Neural progenitor cell (in vitro differentiated cells): ENCODE measurements around the gene KIAA1210. TPM values are rescaled to one million over a fixed set of nuclear protein-coding genes. Genes with fewer than 3 reads are reported as not detected.

Experiments
- DNase-seq: peaks from one replicate; pipeline ENCODE4 v3.0.0-alpha.2; 2016; ENCODE audit warnings: low spot score
- H2AFZ ChIP-seq: fragments of 200-600 bp; sonication (generic); replicated peaks from 2 replicates; pipeline ENCODE4 v1.6.1; 2016; ENCODE audit warnings: antibody characterized with exemption
- H3F3A ChIP-seq: fragments of 200-600 bp; sonication (generic); 2 replicates; pipeline ENCODE4 v1.6.1; 2016; ENCODE audit warnings: antibody characterized with exemption, low read depth
- H3K27ac ChIP-seq: fragments of 200-600 bp; sonication (generic); 2 replicates; pipeline ENCODE4 v1.5.1; 2016; ENCODE audit warnings: mild to moderate bottlenecking
- H3K27me3 ChIP-seq: fragments of 200-600 bp; sonication (generic); 2 replicates; pipeline ENCODE4 v1.6.1; 2016; ENCODE audit warnings: mild to moderate bottlenecking, moderate library complexity
- H3K36me3 ChIP-seq: fragments of 200-600 bp; sonication (generic); 2 replicates; pipeline ENCODE4 v1.5.1; 2016
- H3K4me1 ChIP-seq: fragments of 200-600 bp; sonication (generic); 2 replicates; pipeline ENCODE4 v1.6.1; 2016; ENCODE audit warnings: mixed run types
- H3K4me2 ChIP-seq: fragments of 200-600 bp; sonication (generic); 2 replicates; pipeline ENCODE4 v1.6.1; 2016
- H3K4me3 ChIP-seq: fragments of 200-600 bp; sonication (generic); 2 replicates; pipeline ENCODE4 v1.5.1; 2016
- H3K79me2 ChIP-seq: fragments of 200-600 bp; sonication (generic); 2 replicates; pipeline ENCODE4 v1.6.1; 2016; ENCODE audit warnings: low read depth
- H3K9ac ChIP-seq: fragments of 200-600 bp; sonication (generic); 2 replicates; pipeline ENCODE4 v1.6.1; 2016
- H3K9me3 ChIP-seq: fragments of 200-600 bp; sonication (generic); 2 replicates; pipeline ENCODE4 v1.5.1; 2016; ENCODE audit warnings: low read depth
- H4K20me1 ChIP-seq: fragments of 200-600 bp; sonication (generic); 2 replicates; pipeline ENCODE4 v1.6.1; 2016; ENCODE audit warnings: low read depth
- H3K27ac Mint-ChIP-seq: 3 replicates; pipeline ENCODE4 v1.8.0; 2021; ENCODE audit warnings: mixed read lengths
- H3K27me3 Mint-ChIP-seq: 2 replicates; pipeline ENCODE4 v1.8.0; 2022; ENCODE audit warnings: low read depth, mild to moderate bottlenecking, inconsistent platforms, moderate library complexity, mixed read lengths; ENCODE audit not compliant: insufficient read depth
- H3K36me3 Mint-ChIP-seq: 3 replicates; pipeline ENCODE4 v1.8.0; 2021; ENCODE audit warnings: mixed read lengths
- H3K4me1 Mint-ChIP-seq: 3 replicates; pipeline ENCODE4 v1.8.0; 2021; ENCODE audit warnings: mixed read lengths
- H3K4me3 Mint-ChIP-seq: 3 replicates; pipeline ENCODE4 v1.8.0; 2021; ENCODE audit warnings: mild to moderate bottlenecking, moderate library complexity, mixed read lengths
- H3K9me3 Mint-ChIP-seq: 3 replicates; pipeline ENCODE4 v1.8.0; 2020; ENCODE audit warnings: mixed read lengths
- CTCF ChIP-seq: fragments of 200-600 bp; sonication (generic); IDR thresholded peaks from 2 replicates; pipeline ENCODE4 v1.5.1; 2017; ENCODE audit warnings: antibody characterized with exemption, mild to moderate bottlenecking
- EZH2 ChIP-seq: fragments of 200-600 bp; sonication (generic); IDR thresholded peaks from 2 replicates; pipeline ENCODE4 v1.6.1; 2017; ENCODE audit warnings: antibody characterized with exemption, mild to moderate bottlenecking, moderate library complexity
- EZH2phosphoT487 ChIP-seq: fragments of 200-600 bp; sonication (generic); IDR thresholded peaks from 2 replicates; pipeline ENCODE4 v1.6.1; 2017; ENCODE audit warnings: antibody characterized with exemption
- total RNA-seq: library from RNA; depleted of rRNA; stranded (reverse); fragments of >200 nt; gene quantifications from 2 replicates; pipeline ENCODE4 v1.2.3, GENCODE V29; 2015; ENCODE audit warnings: low replicate concordance

KIAA1210 gene
- total RNA-seq, 1 donor from 2014 or later: not detected

- no peak for DNase-seq
- Mint-ChIP-seq H3K9me3 (peaks cover 2% of the 10 kb centered on the region), H3K36me3 (no peaks in the 10 kb centered on the region), H3K27me3 (peaks cover 2% of the 10 kb centered on the region), H3K4me1 (no peaks in the 10 kb centered on the region), H3K27ac (no peak overlapping the region), H3K4me3 (no peak overlapping the region)
- no peaks in the 10 kb centered on the region for H3K27me3 ChIP-seq
- H3K9ac ChIP-seq: no peak overlapping the region
- no peaks in the 10 kb centered on the region for H3K9me3 ChIP-seq
- no peaks in the 10 kb centered on the region for H3F3A ChIP-seq
- no peak overlapping the region for H2AFZ ChIP-seq
- H3K27ac ChIP-seq: no peak overlapping the region
- no peaks in the 10 kb centered on the region for H3K4me1 ChIP-seq
- H4K20me1 ChIP-seq: no peaks in the 10 kb centered on the region
- no peaks in the 10 kb centered on the region for H3K79me2 ChIP-seq
- H3K4me3 ChIP-seq: no peak overlapping the region
- TF ChIP-seq CTCF: no peak
- no peak for TF ChIP-seq EZH2phosphoT487
- TF ChIP-seq EZH2: no peak
- H3K36me3 ChIP-seq: no peaks in the 10 kb centered on the region
- no peak overlapping the region for H3K4me2 ChIP-seq
Observed at GRCh38 chrX:119095936-119096335, 31.7 kb downstream of the KIAA1210 start.

GRCh38 chrX:119094819-119095218, 32.8 kb downstream of the KIAA1210 start:
- H3K27me3 Mint-ChIP-seq: peaks cover 2% of the 10 kb centered on the region
- H3K36me3 Mint-ChIP-seq: no peaks in the 10 kb centered on the region
- TF ChIP-seq EZH2 (no peak), CTCF (no peak), EZH2phosphoT487 (no peak)
- H3K9me3 Mint-ChIP-seq: peaks cover 2% of the 10 kb centered on the region
- Histone ChIP-seq H3K4me2 (no peak overlapping the region), H3K27ac (no peak overlapping the region), H3K36me3 (no peaks in the 10 kb centered on the region), H3K4me1 (no peaks in the 10 kb centered on the region), H3F3A (no peaks in the 10 kb centered on the region), H3K27me3 (no peaks in the 10 kb centered on the region), H4K20me1 (no peaks in the 10 kb centered on the region), H3K79me2 (no peaks in the 10 kb centered on the region), H3K4me3 (no peak overlapping the region), H3K9me3 (no peaks in the 10 kb centered on the region), H2AFZ (no peak overlapping the region), H3K9ac (no peak overlapping the region)
- no peak overlapping the region for H3K27ac Mint-ChIP-seq
- DNase-seq: no peak
- H3K4me3 Mint-ChIP-seq: no peak overlapping the region
- no peaks in the 10 kb centered on the region for H3K4me1 Mint-ChIP-seq

GRCh38 chrX:119093991-119094735, 33.4 kb downstream of the KIAA1210 start:
- Histone ChIP-seq H3F3A (no peaks in the 10 kb centered on the region), H3K27ac (no peak overlapping the region), H4K20me1 (no peaks in the 10 kb centered on the region), H3K4me2 (no peak overlapping the region), H3K79me2 (no peaks in the 10 kb centered on the region), H3K36me3 (no peaks in the 10 kb centered on the region), H3K9me3 (no peaks in the 10 kb centered on the region), H3K4me3 (no peak overlapping the region), H2AFZ (no peak overlapping the region), H3K27me3 (no peaks in the 10 kb centered on the region), H3K4me1 (no peaks in the 10 kb centered on the region), H3K9ac (no peak overlapping the region)
- no peaks in the 10 kb centered on the region for H3K36me3 Mint-ChIP-seq
- no peak overlapping the region for H3K27ac Mint-ChIP-seq
- peaks cover 2% of the 10 kb centered on the region for H3K9me3 Mint-ChIP-seq
- peaks cover 2% of the 10 kb centered on the region for H3K27me3 Mint-ChIP-seq
- DNase-seq: no peak
- H3K4me1 Mint-ChIP-seq: no peaks in the 10 kb centered on the region
- H3K4me3 Mint-ChIP-seq: no peak overlapping the region
- TF ChIP-seq EZH2 (no peak), EZH2phosphoT487 (no peak), CTCF (no peak)
